DND-41 (cell line): ENCODE measurements around the gene HNRNPAB.

ENCODE experiments used
- ATAC-seq: fragments of 200-7000 bp; cut with Tn5 transposase; 3 replicates; pipeline ENCODE4 v1.9.1; 2021; ENCODE audit warnings: low read depth; ENCODE audit not compliant: insufficient read depth
- DNase-seq: peaks from one replicate; pipeline ENCODE4 v3.0.0-alpha.2; 2020
- H2AFZ ChIP-seq: 2 replicates; pipeline ENCODE4 v1.6.0; 2012; ENCODE audit warnings: low read depth, low read length
- H3K27ac ChIP-seq: 2 replicates; pipeline ENCODE4 v1.5.1; 2012; ENCODE audit warnings: low read length, inconsistent platforms
- H3K27me3 ChIP-seq: fragments of 200-600 bp; sonication (generic); 2 replicates; pipeline ENCODE4 v1.6.0; 2012; ENCODE audit warnings: low read length, mild to moderate bottlenecking, inconsistent platforms; ENCODE audit not compliant: insufficient read depth, poor library complexity
- H3K36me3 ChIP-seq: 2 replicates; pipeline ENCODE4 v1.5.1; 2012; ENCODE audit warnings: low read length, inconsistent platforms; ENCODE audit not compliant: insufficient read depth
- H3K4me1 ChIP-seq: 2 replicates; pipeline ENCODE4 v1.5.1; 2012; ENCODE audit warnings: mild to moderate bottlenecking, low read length; ENCODE audit not compliant: insufficient read depth
- H3K4me2 ChIP-seq: 2 replicates; pipeline ENCODE4 v1.6.0; 2012; ENCODE audit warnings: mild to moderate bottlenecking, moderate library complexity, low read length, inconsistent platforms; ENCODE audit not compliant: insufficient read depth
- H3K4me3 ChIP-seq, 2 experiments: fragments of 200-600 bp in 1 of 2; shearing (Covaris generic) in 1 of 2; 2 replicates each; pipeline ENCODE4 v1.5.1; 2012 to 2016; ENCODE audit warnings: inconsistent platforms in 2 of 2, low read length in 2 of 2, mild to moderate bottlenecking in 2 of 2, low read depth in 1 of 2, moderate library complexity in 1 of 2
- H3K79me2 ChIP-seq: 2 replicates; pipeline ENCODE4 v1.6.0; 2012; ENCODE audit warnings: low read length, inconsistent platforms; ENCODE audit not compliant: insufficient read depth
- H3K9ac ChIP-seq: 2 replicates; pipeline ENCODE4 v1.6.0; 2012; ENCODE audit warnings: low read depth, mild to moderate bottlenecking, inconsistent platforms, low read length, moderate library complexity
- H3K9me3 ChIP-seq: 2 replicates; pipeline ENCODE4 v1.5.1; 2012; ENCODE audit warnings: low read length, moderate library complexity, mild to moderate bottlenecking, inconsistent platforms; ENCODE audit not compliant: insufficient read depth, severe bottlenecking
- H4K20me1 ChIP-seq: 2 replicates; pipeline ENCODE4 v1.6.0; 2012; ENCODE audit warnings: low read length; ENCODE audit not compliant: insufficient read depth
- CTCF ChIP-seq: IDR thresholded peaks from 2 replicates; pipeline ENCODE4 v1.5.1; 2012; ENCODE audit warnings: borderline replicate concordance, low read length, moderate library complexity, mild to moderate bottlenecking; ENCODE audit not compliant: poor library complexity, severe bottlenecking; ENCODE audit errors: extremely low read depth
- EZH2 ChIP-seq: IDR thresholded peaks from 3 replicates; pipeline ENCODE4 v1.6.1; 2012; ENCODE audit warnings: borderline replicate concordance, low read depth, mild to moderate bottlenecking, moderate library complexity, low read length, inconsistent platforms; ENCODE audit not compliant: severe bottlenecking

HNRNPAB gene

GRCh38 chr5:178174456-178174855 is 29.9 kb upstream of the HNRNPAB start:
- Histone ChIP-seq H3K4me1 (no peaks in the 10 kb centered on the region), H3K27me3 (no peaks in the 10 kb centered on the region), H2AFZ (no peak overlapping the region), H3K79me2 (no peaks in the 10 kb centered on the region), H4K20me1 (no peaks in the 10 kb centered on the region), H3K27ac (no peak overlapping the region), H3K4me3 (no peak overlapping the region), H3K4me2 (no peak overlapping the region), H3K36me3 (no peaks in the 10 kb centered on the region), H3K9ac (no peak overlapping the region), H3K9me3 (no peaks in the 10 kb centered on the region)
- TF ChIP-seq EZH2, result no peak
- no peak for TF ChIP-seq CTCF
- DNase-seq (no peak), ATAC-seq (no peak)

- Histone ChIP-seq H2AFZ (no peak overlapping the region), H3K79me2 (no peaks in the 10 kb centered on the region), H3K27me3 (no peaks in the 10 kb centered on the region), H3K4me3 (no peak overlapping the region), H3K4me1 (no peaks in the 10 kb centered on the region), H3K9me3 (no peaks in the 10 kb centered on the region), H4K20me1 (no peaks in the 10 kb centered on the region), H3K4me2 (no peak overlapping the region), H3K36me3 (no peaks in the 10 kb centered on the region), H3K27ac (no peak overlapping the region), H3K9ac (no peak overlapping the region)
- ATAC-seq (no peak), DNase-seq (no peak)
- no peak for TF ChIP-seq EZH2
- no peak for TF ChIP-seq CTCF
Measured at GRCh38 chr5:178176791-178177190, 27.5 kb upstream of the HNRNPAB start.

GRCh38 chr5:178177569-178177968 is 26.8 kb upstream of the HNRNPAB start:
- H2AFZ ChIP-seq, result no peak overlapping the region
- TF ChIP-seq CTCF (no peak), EZH2 (no peak)
- ATAC-seq, result no peak
- H3K9me3 ChIP-seq, result no peaks in the 10 kb centered on the region
- DNase-seq, result no peak
- H3K79me2 ChIP-seq, result no peaks in the 10 kb centered on the region
- no peak overlapping the region for H3K27ac ChIP-seq
- no peaks in the 10 kb centered on the region for H3K4me1 ChIP-seq
- no peaks in the 10 kb centered on the region for H4K20me1 ChIP-seq
- no peak overlapping the region for H3K9ac ChIP-seq
- no peaks in the 10 kb centered on the region for H3K36me3 ChIP-seq
- H3K4me3 ChIP-seq, result no peak overlapping the region
- no peaks in the 10 kb centered on the region for H3K27me3 ChIP-seq
- H3K4me2 ChIP-seq, result no peak overlapping the region

- no peaks in the 10 kb centered on the region for H3K4me1 ChIP-seq
- H3K9ac ChIP-seq, result no peak overlapping the region
- H3K9me3 ChIP-seq, result no peaks in the 10 kb centered on the region
- ATAC-seq, result no peak
- no peak for TF ChIP-seq EZH2
- TF ChIP-seq CTCF, result no peak
- no peaks in the 10 kb centered on the region for H4K20me1 ChIP-seq
- no peaks in the 10 kb centered on the region for H3K27me3 ChIP-seq
- no peak overlapping the region for H3K27ac ChIP-seq
- H3K4me2 ChIP-seq, result no peak overlapping the region
- no peak for DNase-seq
- H2AFZ ChIP-seq, result no peak overlapping the region
- no peak overlapping the region for H3K4me3 ChIP-seq
- no peaks in the 10 kb centered on the region for H3K36me3 ChIP-seq
- no peaks in the 10 kb centered on the region for H3K79me2 ChIP-seq
Measured at GRCh38 chr5:178180141-178180863, 24.0 kb upstream of the HNRNPAB start.
